Right renal pelvis (tissue), 4 donors: Measurements from ENCODE around the gene KIF7. TPM values are rescaled to one million over a fixed set of nuclear protein-coding genes. Genes with fewer than 3 reads are reported as not detected.

Source experiments
- DNase-seq, 4 donors: peaks; one replicate each; pipeline ENCODE4 v3.0.0-alpha.2; 2013; ENCODE audit warnings: low read depth in 4 of 4, low spot score in 3 of 4, missing footprints in 1 of 4
- polyA plus RNA-seq, 4 donors: library from polyadenylated mRNA; unstranded; fragments of 120-200 nt; gene quantifications; one replicate each; pipeline ENCODE4 v1.2.1, GENCODE V29; 2013; ENCODE audit not compliant: insufficient read length in 4 of 4

Gene KIF7
- polyA plus RNA-seq, 4 donors = 9.7 to 13.4 (median 10.2) TPM

DNA sequence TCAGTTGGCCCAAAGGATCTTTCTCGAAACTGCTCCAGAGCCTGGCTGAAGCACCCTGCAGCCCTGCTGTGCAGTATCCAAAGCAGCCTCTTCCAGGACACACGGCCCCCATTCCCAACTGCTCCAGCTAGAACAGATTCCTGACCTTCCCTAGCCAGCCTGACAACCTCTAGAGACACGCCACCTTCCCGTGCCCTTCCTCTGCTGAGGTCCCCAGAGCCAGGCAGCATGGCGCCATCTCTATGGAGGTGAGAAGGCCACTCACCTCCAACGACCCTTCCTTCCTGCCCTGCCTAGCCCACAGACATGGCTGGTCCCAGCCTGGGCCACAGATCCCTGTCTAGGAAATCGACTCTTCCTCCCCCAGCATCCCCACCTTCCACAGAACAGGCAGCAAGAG is 3.1 kb downstream of the KIF7 start:
- DNase-seq = no peak

DNA sequence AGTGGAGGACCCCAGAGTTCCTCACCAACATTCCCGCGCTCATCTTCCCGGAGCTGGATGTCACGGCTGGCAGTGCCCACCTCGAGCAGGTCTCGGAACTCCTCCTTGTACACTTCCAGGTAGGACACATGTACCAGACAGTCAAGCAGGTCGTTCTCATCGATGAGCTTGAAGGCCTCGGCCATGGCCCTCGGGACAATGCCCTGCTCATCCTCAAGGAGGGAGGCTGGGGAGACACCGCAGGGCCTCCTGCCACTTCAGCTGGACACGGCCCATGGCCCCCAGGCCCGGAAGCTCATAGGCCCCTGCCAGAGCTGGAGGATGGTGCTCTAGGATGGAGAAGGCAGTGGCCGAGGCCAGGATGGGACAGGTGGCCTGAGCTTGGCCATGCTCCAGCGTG is 5.6 kb downstream of the KIF7 start:
- no peak for DNase-seq

DNA sequence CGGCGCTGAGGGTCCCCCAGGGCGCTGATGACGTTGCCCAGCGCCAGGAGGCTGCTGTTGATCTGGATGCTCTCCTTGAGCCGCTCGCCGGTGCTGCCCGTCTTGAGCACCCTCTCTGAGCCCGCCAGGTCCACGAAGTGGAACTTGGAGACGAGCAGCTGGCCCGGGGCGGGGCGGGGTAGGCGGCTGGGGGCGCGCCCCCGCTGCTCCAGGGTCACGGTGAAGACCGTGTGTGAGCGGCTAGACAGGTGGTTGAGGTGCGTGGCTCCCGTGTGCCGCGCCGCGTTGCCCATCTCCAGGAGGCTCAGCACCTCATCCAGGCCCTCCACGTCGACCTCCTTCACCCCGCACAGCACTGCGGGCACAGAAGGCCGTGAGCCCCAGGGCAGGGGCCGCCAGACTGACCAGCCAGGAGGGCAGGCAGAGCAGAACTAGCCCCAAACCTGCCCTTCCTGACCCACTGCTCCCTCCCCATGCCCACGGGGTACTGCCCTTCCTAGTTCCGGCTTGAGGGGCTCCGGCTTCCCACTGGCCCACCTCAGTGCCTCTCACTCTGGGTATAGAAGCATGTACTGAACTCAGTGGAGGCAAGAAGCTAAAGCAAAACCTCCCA is 6.1 kb downstream of the KIF7 start:
- DNase-seq = no peak

DNA sequence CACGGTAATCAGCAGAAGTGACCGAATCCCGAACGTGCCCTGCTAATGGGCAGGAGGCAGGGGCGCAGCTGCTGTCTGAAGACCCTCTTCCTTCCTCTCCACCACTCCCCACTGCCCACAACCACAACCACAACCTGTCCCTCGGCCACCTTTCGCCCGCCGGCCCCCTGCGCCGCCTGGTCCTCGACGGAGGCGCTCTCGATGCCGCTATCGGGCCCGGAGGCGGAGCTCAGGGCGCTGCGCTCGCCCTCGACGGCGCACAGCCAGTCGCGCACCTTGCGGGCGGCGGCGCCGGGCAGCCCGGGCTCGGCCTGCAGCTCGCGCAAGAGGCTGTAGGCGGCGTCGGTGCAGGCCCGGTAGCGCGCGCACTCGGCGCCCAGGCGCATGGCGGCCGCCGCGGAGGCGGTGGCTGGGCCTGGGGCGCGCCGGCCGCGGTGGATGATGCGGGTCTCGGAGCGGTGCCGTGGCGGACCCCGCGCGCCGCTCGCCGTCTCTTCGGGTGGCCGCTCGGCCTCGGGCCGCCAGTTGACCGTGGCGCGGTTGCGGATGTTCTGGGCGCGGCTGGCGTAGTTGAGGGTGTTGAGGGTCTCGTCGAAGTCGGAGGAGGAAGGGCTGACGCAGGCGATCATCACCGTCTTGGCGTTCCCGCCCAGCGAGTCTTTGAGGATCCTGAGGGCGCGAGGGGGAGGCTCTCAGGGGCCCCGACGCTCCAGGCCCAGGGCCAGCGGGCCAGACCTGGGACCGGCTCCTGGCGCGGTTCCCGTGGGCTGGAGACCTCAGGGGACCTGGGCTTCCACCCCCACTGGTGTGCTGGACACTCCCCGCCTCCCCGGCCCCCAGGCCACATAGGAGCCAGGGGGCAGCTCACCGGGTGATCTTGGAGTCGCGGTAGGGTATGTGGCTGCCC is 6.9 kb downstream of the KIF7 start:
- DNase-seq = no peak

DNA sequence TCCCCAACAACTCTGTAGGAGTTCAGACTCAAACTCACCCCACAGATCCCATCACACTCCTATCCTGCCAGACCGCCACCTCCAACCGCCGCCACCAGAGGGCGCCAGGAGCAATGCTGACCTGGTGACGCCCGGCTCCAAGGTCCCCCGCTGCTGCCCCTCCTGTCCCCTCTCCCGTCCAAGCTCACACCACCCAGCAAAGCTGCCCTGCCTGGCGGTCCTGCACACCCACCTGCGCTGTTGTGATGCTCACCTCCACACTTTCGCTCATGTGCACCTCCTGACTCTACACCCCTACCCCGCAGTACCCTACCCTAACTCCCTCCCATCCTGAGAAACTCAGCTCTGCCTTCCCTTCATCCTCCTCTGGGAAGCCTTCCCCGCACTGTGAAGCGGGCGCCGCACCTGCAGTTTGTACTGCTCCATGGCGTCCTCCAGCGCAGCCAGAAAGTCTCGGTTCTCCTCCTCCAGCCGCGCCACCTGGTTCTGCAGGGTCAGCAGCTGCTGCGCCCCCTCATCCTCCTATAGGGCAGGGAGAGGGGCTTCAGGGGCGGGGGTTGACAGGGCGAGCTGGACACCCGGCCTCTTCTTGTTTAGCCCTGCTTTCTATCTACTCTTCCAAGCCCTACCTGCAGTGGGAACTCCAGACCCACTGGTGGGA is 7.9 kb downstream of the KIF7 start:
- peak in 1 of 4 donors; percentile 63 for DNase-seq

DNA sequence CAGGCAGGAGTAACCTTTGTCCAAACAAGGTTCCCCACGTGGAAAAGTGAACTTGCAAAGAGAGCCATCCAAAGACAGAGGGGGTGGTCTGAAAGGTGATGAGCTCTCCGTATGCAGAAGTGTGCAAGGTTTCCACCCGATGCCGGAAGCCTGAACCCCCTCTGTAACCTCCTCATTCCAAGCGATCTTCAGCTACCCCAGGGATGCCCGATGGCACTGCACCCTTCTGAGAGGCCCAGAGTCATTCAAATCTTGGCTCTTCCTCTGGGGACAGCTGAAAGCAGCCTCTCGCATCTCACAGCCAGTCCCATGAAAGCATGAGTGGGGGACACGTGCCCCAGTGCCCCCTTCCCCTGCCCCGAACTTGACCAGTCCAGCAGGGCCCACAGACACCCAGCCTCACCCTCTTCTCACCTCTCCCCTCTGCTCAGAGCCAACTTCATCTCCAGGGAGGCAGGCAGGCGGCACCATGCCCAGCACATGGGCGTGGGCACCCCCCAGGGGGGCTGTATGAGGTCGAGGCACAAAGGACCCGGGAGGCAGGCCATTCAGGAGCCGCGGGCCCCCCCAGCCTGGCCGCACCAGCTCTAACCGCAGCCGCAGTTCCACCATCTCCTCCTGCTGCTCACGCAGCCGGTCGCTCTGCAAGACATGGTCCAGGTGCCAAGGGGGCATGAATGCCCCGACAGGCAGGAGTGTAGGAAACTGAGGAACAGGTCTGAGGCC is 8.7 kb downstream of the KIF7 start:
- no peak for DNase-seq

DNA sequence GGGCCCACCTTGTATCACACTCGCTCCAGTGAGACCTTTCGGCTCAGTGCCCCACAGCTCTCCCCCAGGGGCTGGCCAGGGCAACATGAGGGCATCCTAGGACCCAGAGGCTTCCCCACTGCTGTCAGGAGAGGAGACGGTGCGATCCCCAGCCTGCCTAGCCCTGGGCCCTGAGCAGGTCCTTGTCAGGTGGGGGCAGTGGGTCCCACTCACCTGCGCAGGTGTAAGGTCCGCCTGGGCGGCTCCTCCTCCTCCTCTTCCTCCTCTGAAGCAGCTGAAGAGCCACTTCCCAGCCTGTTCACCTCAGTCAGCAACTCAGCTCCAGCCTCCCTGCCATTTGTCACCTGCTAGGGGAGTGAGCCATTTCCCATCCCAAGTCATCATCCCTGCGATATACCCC is 9.6 kb downstream of the KIF7 start:
- DNase-seq = no peak

DNA sequence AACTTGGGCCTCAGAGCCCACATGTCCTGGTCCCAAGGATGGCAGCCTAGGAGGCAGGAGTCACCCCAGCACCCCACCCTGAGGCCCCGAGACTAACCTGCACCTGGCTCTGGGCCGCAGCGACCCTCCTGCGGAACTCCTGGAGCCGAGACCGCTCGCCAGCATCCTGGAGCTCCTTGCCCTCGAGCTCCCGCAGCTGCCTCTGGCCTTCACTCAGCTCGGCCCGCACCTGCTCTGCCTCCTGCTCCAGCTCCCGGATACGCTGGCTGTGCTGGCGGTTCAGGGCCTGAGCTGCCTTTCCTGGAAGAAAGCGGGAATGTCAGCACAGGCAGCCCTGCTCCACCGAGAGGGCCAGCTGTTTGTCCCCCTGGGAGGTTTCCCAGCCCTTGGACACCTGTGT is 13.2 kb downstream of the KIF7 start:
- DNase-seq = no peak

DNA sequence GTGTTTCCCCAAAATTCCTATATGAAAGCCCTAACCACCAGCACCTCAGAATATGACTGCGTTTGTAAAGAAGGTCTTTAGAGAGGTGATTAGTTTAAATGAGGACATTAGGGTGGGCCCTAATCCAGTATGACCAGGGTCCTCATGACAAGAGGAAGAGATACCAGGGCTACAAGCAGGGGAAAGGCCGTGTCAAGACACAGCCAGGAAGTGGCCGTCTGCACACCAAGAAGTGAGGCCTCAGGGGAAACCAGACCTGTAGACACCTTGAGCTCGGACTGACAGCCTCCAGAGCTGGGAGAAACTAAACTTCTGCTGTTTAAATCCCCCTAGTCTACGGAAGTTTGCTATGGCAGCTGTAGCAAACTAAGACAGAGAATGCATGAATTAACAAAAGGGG is 14.2 kb downstream of the KIF7 start:
- no peak for DNase-seq

DNA sequence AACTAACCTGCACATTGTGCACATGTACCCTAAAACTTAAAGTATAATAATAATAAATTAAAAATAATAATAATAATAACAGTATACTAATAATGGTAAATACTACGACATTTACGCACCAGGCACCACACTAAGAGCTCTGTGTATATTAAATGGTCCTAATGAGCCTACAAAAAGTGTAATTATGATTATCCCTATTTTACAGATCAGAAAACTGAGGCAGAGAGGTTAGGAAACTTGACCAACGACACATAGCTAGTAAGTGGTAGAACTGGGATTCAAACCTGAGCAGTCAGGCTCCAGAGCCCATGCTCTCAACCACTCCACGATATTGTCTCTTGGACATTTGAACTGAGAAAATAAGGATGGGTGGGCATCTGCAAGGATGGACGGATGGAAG is 15.0 kb downstream of the KIF7 start:
- DNase-seq = no peak

DNA sequence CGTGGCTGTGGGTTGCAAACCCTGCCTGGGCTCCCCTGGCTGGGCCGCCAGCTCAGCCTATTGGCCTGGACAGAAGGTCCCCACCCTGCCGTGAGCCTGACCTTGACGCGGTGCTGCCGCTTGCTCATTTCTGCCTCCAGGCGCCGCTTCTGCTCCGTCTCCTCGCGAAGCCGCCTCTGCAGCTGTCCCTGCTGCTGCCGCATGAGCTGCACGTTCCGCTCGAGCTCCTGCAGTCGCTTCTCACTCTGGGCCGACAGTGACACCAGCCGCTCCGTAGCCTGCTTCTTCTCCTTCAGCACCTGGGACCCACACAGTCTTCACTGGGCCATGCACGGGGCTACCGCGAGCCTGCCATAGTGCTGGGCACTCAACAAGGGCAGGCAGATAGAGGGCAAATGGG is 21.7 kb downstream of the KIF7 start:
- DNase-seq = no peak

DNA sequence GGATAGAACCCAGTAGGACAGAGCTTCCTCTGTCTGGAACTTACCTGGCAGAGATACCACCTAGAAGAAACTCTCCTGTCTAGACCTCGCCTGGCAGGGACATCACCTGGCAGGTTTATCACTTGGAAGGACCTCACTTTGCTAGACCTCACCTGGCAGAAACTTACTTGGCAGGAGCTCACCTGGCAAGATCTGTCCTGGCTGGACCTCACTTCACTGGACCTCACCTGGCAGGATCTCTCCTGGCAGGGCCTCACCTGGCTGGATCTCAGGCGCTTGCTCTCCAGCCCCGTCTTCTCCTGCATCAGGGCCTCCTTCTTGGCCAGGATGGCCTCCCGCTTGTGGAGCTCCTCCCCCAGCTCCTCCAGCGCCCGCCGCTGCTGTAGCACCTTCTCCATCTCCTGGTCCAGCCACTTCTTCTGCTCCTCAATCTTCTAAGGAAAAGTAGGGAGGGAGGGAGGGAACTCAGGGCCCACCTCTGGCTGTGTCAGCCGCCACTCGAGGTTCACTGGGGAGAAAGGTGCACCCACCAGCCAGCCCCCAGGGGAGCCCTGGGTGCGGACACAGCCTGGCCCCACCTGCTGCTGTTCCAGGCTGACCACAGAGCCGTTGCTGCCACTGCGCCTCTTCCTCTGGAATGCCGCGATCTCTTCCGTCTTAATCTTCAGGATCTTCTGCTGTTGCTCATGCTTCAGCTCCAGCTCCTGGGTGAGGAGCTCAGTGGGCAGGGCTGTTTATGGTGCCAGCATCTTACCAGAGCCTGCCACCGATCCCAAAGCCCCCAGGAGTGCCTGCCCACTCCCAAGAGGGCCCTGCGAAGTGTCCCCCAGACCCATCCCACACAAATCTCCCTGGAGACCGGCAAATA is 22.5 kb downstream of the KIF7 start:
- no peak for DNase-seq

DNA sequence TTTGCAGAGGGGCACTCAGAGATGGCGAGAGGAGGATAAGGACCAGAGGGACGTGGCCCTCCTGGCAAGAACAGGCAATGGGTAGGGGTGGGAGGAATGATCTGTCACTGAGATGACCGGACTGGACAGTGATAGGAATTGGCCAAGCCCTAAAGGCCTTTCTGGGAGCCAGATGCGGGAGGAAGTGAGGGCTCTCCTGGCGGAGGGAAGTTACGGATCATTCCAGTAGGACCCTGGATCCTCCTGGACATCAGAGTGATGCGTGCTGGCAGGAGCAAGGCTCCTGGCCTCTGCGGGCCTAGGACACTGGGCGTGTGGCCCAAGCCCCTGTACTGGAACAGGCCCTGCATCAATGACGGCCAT is 23.4 kb downstream of the KIF7 start:
- no peak for DNase-seq

DNA sequence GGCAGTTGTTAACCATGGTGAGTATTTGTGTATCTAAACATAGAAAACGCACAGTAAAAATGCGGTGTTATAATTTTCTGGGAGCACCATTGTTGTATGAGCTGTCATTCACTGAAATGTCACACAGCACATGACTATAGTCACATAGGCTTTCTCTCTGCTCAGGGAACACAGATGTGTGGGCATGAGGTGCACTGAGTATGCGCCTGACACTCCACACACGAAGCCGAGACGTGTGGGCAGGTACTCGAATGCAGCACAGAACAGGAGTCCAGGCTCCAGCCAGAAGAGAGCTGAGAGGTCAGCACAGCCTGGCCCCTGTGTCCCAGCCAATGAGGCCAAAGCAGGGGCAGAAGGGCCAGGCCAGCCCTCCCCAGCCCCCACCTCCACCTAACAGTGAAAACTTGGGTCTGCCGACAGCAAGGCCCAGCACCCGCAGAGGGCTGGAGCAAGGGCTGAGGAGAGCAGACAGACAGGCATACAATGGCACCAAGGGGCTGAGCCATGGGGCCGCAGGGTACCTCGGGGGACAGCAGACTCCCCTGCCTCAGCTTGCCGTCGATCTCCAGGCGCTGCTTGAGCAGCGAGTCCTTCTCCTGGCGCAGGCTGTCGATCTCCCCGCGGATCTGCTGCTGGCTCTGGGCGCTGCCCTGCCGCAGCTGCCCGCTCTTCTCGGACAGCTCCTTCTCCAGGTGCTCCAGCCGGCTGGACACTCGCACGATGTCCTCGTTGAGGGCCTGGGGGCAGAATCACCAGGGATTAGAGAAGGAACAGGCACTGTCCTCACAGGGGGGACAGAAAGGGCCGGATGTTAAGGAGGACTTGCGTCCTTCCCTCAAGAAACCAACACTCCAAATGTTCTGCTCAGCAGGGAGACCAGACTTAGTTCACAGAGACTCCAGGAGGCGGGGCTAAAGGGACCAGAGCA is 24.0 kb downstream of the KIF7 start:
- no peak for DNase-seq

DNA sequence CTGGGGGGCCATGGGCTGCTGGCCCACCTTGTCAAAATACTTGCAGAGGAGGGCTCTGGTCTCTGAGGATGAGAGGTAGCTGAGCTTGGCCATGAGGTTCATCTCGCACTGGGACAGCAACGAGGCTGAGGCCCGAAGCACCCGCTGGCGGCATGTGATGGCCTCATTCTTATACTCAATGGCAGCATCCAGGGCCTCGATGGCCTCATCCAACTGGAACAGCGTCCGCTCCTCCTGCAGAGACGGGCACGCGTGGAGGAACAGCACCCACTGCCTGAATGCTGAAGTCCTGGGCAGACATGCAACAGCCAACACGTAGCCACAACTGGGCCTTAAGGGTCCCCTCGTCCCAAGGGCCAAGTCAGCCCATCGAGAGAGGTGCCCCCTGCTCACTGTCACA is 25.0 kb downstream of the KIF7 start:
- no peak for DNase-seq

DNA sequence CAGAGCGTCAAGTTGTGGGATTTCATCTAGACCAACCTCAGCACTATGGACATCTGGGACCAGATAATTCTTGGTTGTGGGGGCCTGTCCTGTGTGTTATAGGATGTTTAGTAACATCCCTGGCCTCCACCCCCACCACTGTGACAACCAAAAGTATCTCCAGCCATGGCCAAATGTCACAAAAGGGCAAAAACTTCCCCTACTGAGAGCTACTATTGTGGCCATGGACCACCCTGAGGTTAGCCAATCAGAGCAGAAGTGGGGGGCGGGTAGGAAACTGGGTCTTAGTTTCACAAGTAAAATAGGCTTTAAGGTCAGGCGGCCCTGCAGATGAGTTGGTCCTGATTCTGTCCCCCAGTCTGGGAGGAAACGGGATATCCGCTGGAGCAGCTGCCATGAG is 25.4 kb downstream of the KIF7 start:
- DNase-seq = no peak

DNA sequence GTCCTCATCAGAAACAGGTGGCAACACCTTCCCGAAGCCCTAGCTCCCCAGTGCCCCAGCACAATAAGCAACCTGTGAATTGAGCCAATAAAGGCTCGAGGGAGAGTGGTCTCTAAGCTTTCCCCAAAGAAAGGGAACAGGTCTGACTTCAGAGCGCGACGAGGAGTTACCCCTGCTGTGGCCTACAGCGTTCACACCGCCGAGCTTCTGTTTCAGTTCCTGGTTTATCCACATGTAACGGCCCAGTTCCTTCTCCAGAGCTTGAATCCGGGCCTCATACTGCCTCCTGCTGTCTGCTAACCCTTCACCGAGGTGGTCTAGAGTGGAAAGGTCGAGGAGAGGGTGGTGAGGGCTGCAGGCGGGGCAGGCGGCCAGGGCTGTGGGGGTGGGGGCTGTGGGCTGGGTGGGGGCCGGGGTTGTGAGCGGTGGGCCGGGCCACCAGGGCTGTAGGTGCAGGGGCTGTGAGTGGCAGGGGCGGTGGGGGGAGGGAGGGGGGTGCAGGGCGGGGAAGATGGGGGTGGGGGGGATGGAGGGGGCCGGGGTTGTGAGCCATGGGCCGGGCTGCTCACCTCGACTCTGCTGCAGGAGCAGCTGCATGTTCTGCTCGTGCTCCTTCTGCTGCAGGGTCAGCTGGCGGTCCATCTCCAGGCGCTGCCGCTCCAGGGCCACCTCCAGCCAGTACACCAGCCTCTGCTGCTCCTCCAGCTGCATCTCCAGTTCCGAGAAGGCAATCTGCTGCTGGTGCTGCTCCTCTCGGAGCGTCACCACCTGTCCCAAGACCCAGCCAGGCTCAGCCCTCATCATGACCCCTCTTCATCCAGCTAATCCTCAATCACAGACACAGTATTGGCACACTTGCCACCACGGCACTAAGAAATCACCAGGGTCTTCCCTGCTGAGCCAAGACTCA is 26.2 kb downstream of the KIF7 start:
- DNase-seq = no peak

DNA sequence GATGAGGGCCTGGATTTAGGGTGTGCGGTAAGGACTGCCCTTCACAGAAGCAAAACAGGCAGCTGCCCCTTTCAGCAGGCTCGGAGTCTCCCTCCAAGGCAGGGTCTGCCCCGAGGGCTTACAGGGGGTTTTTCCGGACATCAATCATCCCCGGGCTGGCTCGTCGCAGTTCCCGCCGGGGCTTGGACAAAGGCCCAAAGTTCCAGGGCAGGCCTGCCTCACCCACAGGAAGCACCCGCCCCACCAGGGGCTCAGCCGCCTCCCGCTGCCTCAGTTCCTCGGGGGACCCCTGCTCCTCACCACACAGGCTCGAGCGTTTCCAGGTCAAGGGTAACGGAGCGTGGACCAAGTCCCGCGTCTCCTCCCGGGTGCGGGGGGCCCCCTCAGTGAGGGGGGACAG is 27.0 kb downstream of the KIF7 start:
- no peak for DNase-seq
